Fibroblast of lung (primary cell): ENCODE measurements around the gene GRIK1. TPM values are rescaled to one million over a fixed set of nuclear protein-coding genes. Genes with fewer than 3 reads are reported as not detected.

Source experiments
- DNase-seq, 2 donors: peaks; one replicate each; pipeline versions ENCODE4 v3.0.0 to v3.0.0-alpha.2; 2010; ENCODE audit warnings: low read depth in 2 of 2
- H2AFZ ChIP-seq: 2 replicates; pipeline ENCODE4 v1.5.1; 2012; ENCODE audit warnings: low read length, control low read depth, inconsistent platforms
- H3K27ac ChIP-seq: 2 replicates; pipeline ENCODE4 v1.5.1; 2011; ENCODE audit warnings: low read length, control low read depth; ENCODE audit not compliant: insufficient read depth
- H3K27me3 ChIP-seq: 2 replicates; pipeline ENCODE4 v1.5.1; 2011; ENCODE audit warnings: mild to moderate bottlenecking, low read length; ENCODE audit not compliant: control insufficient read depth, insufficient read depth
- H3K36me3 ChIP-seq: 2 replicates; pipeline ENCODE4 v1.5.1; 2011; ENCODE audit warnings: low read length; ENCODE audit not compliant: control insufficient read depth, insufficient read depth
- H3K4me1 ChIP-seq: 2 replicates; pipeline ENCODE4 v1.5.1; 2011; ENCODE audit warnings: low read length; ENCODE audit not compliant: control insufficient read depth, insufficient read depth; ENCODE audit errors: extremely low read depth
- H3K4me2 ChIP-seq: 2 replicates; pipeline ENCODE4 v1.5.1; 2011; ENCODE audit warnings: low read length, control low read depth; ENCODE audit not compliant: insufficient read depth; ENCODE audit errors: extremely low read depth
- H3K4me3 ChIP-seq, 4 experiments: fragments of 200-600 bp in 1 of 4; sonication (generic) in 1 of 4; replicated peaks in 1 of 4; 2 replicates each; pipeline ENCODE4 v1.5.1; 2011 to 2016; ENCODE audit warnings: low read length in 4 of 4, low read depth in 3 of 4, mild to moderate bottlenecking in 3 of 4, control low read depth in 2 of 4, inconsistent platforms in 1 of 4, mixed read lengths in 1 of 4; ENCODE audit not compliant: insufficient read depth in 1 of 4; ENCODE audit errors: control extremely low read depth in 1 of 4
- H3K79me2 ChIP-seq: 2 replicates; pipeline ENCODE4 v1.5.1; 2012; ENCODE audit warnings: mild to moderate bottlenecking, low read length, inconsistent platforms; ENCODE audit not compliant: control insufficient read depth, insufficient read depth
- H3K9ac ChIP-seq: 2 replicates; pipeline ENCODE4 v1.5.1; 2011; ENCODE audit warnings: mild to moderate bottlenecking, low read length, control low read depth; ENCODE audit not compliant: insufficient read depth
- H3K9me3 ChIP-seq: 2 replicates; pipeline ENCODE4 v1.5.1; 2012; ENCODE audit warnings: low read depth, low read length; ENCODE audit not compliant: control insufficient read depth, insufficient read depth
- H4K20me1 ChIP-seq: 2 replicates; pipeline ENCODE4 v1.5.1; 2011; ENCODE audit warnings: low read length; ENCODE audit not compliant: control insufficient read depth, insufficient read depth; ENCODE audit errors: extremely low read depth
- EZH2 ChIP-seq: IDR thresholded peaks from 2 replicates; pipeline ENCODE4 v1.5.1; 2012; ENCODE audit warnings: low read length, control low read depth, mild to moderate bottlenecking; ENCODE audit errors: missing control alignments
- polyA plus RNA-seq, 2 donors: library from polyadenylated mRNA; depleted of rRNA in 1 of 2; stranded (reverse) in 1 of 2; unstranded in 1 of 2; fragments of >200 nt; gene quantifications; 2 replicates each; pipeline ENCODE4 v1.2.1, GENCODE V29; 2011 to 2012; ENCODE audit warnings: missing spikeins in 1 of 2
- total RNA-seq: library from RNA; depleted of rRNA; stranded (reverse); fragments of >200 nt; gene quantifications from 2 replicates; pipeline ENCODE4 v1.2.1, GENCODE V29; 2014
- TF ChIP-seq, protein P1 (sequence below), 2 donors: IDR thresholded peaks in 1 of 2; conservative IDR thresholded peaks in 1 of 2; 1 replicate in 1 of 2; 2 replicates in 1 of 2; pipeline ENCODE4 v1.5.1; 2011 to 2012; ENCODE audit warnings: low read length in 2 of 2, control low read depth in 1 of 2, inconsistent platforms in 1 of 2, low read depth in 1 of 2, mild to moderate bottlenecking in 1 of 2

Gene GRIK1
- total and polyA plus RNA-seq, 2 donors (not counting 1 experiment from before 2014, with no cell fraction given): not detected

DNA sequence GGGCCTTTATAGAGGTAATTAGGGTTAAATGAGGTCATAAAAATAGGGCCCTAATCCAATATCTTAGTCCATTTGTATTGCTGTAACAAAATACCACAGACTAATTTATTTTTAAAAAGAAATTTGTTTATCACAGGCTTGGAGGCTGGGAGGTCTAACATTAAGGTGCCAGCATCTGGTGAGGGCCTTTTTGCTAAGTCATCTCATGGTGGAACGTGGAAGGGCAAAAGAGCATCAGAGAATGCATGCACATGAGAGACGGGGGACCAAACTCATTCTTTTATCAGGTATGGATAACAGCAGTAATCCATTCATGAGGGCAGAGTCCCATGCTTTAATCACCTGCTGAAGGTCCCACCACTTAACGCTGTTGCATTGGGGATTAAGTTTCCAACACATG lies 313.8 kb downstream of the GRIK1 start:
- no peaks in the 10 kb centered on the region for H3K27me3 ChIP-seq
- H3K27ac ChIP-seq: no peak overlapping the region
- no peak for DNase-seq
- H3K9me3 ChIP-seq: no peaks in the 10 kb centered on the region
- H4K20me1 ChIP-seq: no peaks in the 10 kb centered on the region
- no peaks in the 10 kb centered on the region for H3K36me3 ChIP-seq
- H3K9ac ChIP-seq: no peak overlapping the region
- no peak overlapping the region for H3K4me3 ChIP-seq
- no peaks in the 10 kb centered on the region for H3K79me2 ChIP-seq
- TF ChIP-seq EZH2: no peak
- TF ChIP-seq, protein P1, sequence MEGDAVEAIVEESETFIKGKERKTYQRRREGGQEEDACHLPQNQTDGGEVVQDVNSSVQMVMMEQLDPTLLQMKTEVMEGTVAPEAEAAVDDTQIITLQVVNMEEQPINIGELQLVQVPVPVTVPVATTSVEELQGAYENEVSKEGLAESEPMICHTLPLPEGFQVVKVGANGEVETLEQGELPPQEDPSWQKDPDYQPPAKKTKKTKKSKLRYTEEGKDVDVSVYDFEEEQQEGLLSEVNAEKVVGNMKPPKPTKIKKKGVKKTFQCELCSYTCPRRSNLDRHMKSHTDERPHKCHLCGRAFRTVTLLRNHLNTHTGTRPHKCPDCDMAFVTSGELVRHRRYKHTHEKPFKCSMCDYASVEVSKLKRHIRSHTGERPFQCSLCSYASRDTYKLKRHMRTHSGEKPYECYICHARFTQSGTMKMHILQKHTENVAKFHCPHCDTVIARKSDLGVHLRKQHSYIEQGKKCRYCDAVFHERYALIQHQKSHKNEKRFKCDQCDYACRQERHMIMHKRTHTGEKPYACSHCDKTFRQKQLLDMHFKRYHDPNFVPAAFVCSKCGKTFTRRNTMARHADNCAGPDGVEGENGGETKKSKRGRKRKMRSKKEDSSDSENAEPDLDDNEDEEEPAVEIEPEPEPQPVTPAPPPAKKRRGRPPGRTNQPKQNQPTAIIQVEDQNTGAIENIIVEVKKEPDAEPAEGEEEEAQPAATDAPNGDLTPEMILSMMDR (conservative IDR thresholded peaks at IDR 0.05 in 1 of 2, IDR thresholded peaks at IDR 0.05 in 1 of 2; ENCODE audit: low read depth in 1 of 2, low read length in 2 of 2): no peak
- no peak overlapping the region for H2AFZ ChIP-seq
- H3K4me2 ChIP-seq: no peak overlapping the region
- no peaks in the 10 kb centered on the region for H3K4me1 ChIP-seq

DNA sequence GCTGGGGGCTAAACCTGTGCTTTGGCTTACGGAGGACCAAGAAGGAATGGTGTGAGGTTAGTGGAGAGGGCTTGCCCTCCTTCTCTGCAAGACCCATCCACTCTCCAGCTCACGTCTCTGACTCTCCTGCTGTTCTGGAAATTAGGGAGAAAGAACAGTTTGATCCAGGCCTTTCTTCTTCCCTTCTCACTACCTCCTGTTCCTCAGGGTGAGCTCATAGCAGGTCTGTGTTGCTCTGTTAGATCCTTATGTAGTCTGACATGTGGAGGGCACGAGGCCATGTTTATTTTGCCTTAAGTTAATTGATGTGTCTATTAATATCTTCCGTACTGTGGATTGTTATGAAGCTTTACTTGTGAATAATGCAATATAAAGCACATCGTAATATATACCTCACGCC lies 315.0 kb downstream of the GRIK1 start:
- Histone ChIP-seq H3K27me3 (no peaks in the 10 kb centered on the region), H3K9me3 (no peaks in the 10 kb centered on the region), H4K20me1 (no peaks in the 10 kb centered on the region), H3K4me2 (no peak overlapping the region), H3K4me1 (no peaks in the 10 kb centered on the region), H3K4me3 (no peak overlapping the region), H2AFZ (no peak overlapping the region), H3K79me2 (no peaks in the 10 kb centered on the region), H3K9ac (no peak overlapping the region), H3K27ac (no peak overlapping the region), H3K36me3 (no peaks in the 10 kb centered on the region)
- no peak for DNase-seq
- TF ChIP-seq, protein P1 (conservative IDR thresholded peaks at IDR 0.05 in 1 of 2, IDR thresholded peaks at IDR 0.05 in 1 of 2; ENCODE audit: low read depth in 1 of 2, low read length in 2 of 2): no peak
- TF ChIP-seq EZH2: no peak

DNA sequence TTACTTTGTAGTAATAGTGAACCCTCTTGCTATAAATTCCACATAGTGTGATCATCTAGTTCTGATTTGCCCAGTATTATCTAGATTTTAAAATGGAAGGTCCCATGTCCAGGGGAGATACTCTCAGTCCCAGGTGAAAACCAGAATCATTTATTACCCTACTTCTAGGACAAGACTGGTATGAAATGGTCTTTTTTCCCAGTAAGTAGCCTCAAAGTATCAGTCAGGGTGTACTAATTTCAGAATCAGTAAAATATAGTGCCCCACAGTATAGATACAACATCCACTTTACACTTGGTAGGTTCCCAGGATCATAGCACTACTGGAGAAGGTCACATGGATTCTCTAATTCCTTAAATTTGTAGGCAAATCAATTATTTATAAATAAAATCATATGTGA lies 318.3 kb downstream of the GRIK1 start:
- H3K4me1 ChIP-seq: no peaks in the 10 kb centered on the region
- H4K20me1 ChIP-seq: no peaks in the 10 kb centered on the region
- H3K4me3 ChIP-seq: no peak overlapping the region
- no peak overlapping the region for H2AFZ ChIP-seq
- no peaks in the 10 kb centered on the region for H3K9me3 ChIP-seq
- TF ChIP-seq, protein P1 (conservative IDR thresholded peaks at IDR 0.05 in 1 of 2, IDR thresholded peaks at IDR 0.05 in 1 of 2; ENCODE audit: low read depth in 1 of 2, low read length in 2 of 2): no peak
- no peak overlapping the region for H3K4me2 ChIP-seq
- no peaks in the 10 kb centered on the region for H3K79me2 ChIP-seq
- no peaks in the 10 kb centered on the region for H3K36me3 ChIP-seq
- H3K27ac ChIP-seq: no peak overlapping the region
- no peak overlapping the region for H3K9ac ChIP-seq
- no peaks in the 10 kb centered on the region for H3K27me3 ChIP-seq
- DNase-seq: no peak
